HG03520 (cell line): ENCODE data around the gene GLRX2.

Experiments used
- ATAC-seq: cut with Tn5 transposase; IDR thresholded peaks from one replicate; pipeline ENCODE4 v1.9.1; 2021; ENCODE audit warnings: mild to moderate bottlenecking, moderate library complexity; ENCODE audit not compliant: unreplicated experiment

The GLRX2 gene

DNA sequence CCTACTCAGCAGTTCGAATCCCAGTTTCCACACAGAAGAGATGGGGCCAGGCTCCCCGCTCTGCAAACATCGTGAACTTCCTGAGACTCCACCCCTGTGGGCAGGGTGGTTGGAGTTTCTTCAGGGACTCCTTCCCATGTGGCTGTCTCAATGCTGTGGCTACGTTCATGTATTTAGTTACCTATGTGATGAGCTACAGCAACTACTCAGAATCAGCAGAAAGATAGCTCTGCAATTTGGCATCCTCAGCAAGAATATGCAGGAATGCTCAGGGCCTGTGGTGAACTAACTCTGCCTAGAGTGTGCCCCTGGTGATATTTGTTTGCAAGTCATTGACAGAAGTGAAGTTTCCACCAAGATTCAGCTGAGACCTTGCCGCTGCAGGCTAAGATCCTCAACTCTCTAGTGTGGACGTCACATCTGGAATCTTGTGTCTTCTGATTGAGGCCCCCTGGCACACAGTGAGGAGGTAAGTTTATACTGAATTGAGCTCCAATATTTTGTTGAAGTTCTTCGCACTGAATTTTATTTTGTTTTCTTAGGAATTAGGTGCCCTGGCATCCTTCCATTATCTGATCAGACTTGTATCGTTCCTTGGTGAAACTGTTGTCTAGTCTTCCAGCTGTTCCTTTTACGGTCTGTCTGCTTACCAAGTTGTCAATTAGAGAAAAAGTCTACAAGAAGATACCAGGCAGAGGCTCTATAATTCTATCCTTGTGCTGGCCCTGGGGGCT lies 8.2 kb upstream of the GLRX2 start:
- no peak for ATAC-seq

DNA sequence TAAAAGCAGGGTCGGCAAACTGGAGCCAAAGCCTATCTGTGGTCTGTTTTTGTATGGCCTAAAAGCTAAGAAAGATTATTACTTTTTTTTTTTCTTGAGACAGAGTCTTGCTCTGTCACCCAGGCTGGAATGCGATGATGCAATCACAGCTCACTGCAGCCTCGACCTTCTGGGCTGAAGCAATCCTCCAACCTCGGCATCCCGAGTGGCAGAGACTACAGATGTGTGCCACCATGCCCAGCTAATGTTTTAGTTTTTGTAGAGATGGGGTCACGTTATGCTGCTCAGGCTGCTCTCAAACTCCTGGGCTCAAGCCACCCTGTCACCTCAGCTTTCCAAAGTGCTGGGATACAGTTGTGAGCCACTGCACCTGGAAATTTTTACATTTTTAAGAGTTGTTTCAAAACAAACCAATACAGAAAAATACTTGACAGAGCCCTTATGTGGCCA lies 6.5 kb upstream of the GLRX2 start:
- no peak for ATAC-seq

DNA sequence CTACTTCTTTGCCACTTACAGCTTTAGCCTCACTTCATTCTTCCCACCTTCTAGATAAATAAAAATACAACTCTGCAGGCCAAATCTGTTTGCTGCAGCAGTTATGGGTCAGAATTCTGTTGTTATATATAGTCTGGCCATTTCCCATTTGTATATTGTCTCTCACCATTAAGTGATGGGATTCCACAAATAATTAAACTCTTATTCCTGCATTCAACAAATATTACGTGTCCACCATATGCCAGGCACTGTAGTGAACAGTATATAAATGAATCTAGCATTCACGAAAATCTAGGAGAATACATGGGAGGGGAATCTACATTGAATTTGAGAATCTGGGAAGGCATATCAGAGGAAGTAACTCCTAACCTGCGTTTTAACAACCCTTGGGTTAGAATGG lies 5.7 kb upstream of the GLRX2 start:
- no peak for ATAC-seq

DNA sequence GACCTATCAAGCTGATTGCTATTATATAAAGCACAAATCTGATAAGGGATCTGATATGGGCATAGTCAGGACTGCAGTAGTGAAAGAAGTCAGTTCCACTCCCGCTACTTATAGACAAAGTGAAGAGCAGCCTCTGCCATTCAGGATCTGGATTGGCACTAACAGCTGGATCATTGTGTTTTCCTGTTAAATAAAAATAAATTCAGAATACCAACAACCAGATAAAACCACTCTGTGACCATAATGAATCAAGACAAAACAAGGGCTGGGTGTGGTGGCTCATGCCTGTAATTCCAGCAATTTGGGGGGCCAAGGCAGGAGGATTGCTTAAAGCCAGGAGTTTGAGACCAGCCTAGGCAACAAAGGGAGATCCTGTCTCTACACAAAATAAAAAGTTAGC lies 5.0 kb upstream of the GLRX2 start:
- ATAC-seq = no peak

DNA sequence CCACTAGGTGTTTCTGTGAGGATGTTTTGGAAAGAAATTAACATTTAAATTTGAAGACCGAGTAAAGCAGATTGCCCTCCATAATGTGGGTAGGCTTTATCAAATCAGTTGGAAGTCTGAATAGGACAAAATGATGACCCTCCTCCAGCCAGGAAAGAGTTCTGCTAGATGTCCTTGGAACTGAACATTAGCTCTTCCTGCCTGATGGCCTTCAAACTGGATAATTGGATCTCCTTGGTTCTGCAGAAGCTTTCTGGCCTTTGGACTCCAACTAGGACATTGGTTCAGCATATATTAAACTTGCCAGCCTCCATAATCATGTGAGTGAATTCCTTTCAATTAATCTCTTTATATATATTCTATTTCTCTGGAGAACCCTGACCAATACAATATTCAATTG lies 4.4 kb upstream of the GLRX2 start:
- no peak for ATAC-seq

DNA sequence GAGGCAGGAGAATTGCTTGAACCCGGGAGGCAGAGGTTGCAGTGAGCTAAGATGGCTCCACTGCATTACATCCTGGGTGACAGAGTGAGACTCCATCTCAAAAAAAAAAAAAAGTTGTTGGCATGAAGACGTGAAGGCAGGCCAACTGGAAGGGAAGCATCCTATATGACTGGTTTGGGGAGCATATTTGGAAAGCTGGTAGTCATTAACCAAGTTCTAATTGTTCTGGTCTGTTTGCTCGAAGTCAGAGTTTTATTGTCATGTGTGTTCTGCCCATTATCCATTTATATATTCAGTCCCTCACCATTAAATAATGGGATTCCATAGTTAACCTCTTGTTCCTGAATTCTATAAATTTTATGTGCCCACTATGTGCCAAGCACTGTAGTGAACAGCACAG lies 3.3 kb upstream of the GLRX2 start:
- ATAC-seq = no peak

DNA sequence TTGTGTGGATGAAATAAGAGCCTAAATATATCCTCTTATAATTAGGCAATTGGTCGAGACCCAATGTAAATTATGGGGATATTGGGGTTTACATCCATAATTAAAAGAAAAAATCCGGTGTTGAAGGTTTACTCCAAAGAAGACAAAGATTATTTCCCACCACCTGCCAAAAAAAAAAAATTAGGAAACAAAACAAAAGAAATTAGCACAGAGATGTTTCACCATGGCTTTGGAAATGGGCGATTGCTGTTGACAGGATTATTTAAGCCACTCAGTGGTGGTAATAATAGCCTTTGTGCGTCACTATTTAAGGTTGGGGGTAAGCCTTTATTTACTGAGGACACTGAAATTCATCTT lies 585 bp upstream of the GLRX2 start:
- ATAC-seq = no peak

DNA sequence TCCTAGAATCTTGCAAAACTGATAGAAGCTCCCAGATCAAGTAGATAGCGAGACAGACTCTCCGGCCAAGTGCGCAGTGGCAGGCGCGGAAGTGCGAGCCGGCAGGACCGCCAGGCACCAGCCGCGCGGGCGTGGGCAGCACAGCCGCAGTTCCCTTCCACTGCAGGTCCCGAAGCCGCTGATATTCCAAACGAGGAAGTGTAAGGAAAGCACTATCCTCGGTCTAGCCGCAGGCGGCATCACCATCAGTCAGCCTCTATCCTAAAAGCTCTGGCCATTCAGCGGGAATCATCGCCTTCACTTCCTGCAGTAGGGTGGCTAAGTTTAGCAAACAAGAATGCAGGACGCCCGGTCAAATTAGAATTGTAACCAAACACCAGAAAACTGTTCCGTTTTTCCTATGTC lies 710 bp downstream of the GLRX2 start:
- peak; percentile 36 for ATAC-seq

DNA sequence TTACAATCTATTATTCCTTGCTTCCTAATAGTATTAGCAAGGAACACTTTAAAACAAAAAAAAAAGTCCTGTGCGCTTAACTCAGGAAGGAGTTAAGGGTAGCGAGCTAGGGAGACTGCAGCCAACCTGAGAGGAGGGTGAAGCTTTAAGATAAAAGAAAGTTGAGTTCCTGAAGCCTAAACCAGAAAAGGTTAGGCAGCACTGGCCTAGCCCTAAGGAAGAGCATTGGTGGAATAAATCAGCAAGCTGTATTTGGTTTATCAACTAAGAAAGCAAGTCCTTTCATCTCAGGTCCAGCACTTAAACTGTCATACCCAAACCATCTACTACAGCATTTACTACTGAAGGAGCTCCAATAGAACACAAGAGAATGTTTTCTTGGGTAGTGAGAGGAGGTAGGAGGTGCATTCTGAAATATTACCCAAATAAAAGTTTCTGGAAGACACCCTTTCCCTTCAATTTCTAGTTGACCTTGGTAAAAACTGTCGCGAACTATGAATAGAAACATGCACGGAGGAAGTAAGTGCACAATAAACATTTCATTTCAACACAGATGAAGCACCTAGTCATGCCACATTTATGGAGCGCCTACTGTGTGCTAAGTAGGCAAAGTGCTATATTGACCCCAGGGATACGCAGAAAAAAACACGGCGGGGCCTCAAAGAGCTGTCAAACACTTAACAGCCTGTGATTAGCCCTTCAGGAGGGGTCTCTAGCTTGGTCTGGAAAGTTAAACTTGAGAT lies 1.3 kb downstream of the GLRX2 start:
- ATAC-seq = no peak

DNA sequence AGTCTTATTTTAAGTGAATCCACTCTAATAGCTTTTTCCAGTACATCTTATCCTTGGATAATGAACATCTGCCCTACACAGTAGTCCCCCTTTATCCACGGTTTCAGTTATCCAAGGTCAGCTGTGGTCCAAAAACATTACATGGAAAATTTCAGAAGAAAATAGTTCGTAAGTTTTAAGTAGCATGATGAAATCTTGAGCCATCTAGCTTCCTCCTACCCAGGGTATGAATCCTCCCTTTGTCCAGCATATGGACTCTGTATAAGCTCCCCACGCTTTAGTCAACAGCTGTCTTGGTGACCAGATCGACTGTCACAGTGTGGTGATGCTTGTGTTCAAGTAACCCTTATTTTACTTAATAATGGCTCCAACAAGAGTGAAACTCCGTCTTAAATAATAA lies 2.6 kb downstream of the GLRX2 start:
- ATAC-seq = no peak

DNA sequence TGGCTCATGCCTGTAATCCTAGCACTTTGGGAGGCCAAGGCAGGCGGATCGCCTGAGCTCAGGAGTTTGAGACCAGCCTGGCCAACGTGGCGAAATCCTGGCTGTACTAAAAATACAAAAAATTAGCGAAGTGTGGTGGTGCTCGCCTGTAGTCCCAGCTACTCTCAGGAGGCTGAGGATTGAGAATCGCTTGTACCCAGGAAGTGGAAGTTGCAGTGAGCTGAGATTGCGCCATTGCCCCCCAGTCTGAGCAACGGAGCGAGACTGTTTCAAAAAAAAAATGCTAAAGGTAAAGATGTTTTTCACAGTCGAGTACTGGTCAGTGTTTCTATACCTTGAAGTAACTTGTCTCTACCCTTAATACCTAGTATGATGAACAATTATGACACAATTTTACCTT lies 11.1 kb downstream of the GLRX2 start:
- ATAC-seq = no peak

DNA sequence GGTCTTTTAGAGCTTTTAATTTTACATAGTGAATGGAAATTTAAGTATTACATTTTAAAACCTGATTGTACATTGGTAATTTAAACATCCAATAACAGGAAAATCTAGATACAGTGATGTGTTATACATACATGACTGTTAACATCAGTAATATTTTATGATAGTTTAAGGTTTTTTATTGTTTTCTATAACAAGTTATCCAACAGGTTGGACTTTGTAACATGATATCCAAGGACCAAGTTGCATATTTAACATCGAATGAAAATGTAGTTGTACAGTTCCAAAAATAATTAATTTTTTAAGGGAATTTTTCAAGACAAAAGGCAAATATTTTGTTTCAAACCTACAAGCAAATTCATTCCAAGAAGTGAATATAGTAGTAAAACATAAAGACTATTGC lies 14.3 kb downstream of the GLRX2 start:
- ATAC-seq = no peak

DNA sequence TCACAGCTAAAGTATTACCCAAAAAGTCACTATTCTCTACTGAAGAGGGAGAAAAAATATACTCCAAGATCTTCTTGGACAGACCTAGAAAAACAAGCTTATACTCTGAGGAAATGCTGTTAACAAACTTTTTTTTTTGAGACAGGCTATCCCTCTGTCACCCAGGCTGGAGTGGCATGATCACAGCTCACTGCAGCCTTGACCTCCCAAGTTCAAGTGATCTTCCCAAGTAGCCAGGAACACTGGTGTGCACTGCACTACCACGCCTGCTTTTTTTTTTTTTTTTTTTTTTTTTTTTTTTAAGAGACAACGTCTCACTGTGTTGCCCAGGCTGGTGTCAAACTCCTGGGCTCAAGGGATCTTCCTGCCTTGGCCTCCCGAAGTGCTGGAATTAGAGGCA lies 17.3 kb downstream of the GLRX2 start:
- ATAC-seq = no peak

DNA sequence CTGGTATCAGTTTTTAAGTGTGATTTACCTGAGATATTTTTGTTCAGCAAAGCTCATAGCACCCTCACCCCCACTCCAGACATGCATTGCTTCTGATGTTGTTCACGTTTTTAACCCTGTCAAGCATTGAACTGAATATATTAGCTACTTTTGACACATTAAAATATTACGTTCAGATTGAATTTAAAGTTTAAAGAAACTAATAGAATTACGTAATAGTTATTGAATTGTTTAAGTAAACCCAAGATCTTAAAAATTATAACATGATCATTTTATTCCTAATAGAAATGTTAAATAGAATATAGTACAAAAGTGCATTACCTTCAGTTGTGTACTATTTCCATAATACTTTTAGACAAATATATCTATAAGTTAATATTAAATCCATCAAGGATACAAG lies 18.9 kb downstream of the GLRX2 start:
- no peak for ATAC-seq

DNA sequence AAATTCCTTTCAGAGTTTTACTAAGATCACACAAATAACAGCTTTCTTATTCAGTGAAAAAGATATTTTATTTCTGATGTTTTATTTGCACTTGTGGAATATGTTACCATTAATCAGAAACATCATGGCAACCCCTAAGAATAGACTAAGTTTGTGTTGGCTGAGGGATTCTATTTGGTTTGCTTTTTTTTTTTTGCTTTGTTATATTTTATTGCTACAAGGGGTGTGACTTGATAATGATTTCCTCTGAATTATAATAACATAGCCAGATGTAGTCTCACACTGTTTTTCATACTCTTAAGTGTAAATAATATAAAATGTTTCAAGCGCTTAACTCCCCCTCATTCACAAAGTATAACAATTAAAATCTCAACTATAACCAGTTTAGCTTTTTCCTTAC lies 20.0 kb downstream of the GLRX2 start:
- no peak for ATAC-seq

DNA sequence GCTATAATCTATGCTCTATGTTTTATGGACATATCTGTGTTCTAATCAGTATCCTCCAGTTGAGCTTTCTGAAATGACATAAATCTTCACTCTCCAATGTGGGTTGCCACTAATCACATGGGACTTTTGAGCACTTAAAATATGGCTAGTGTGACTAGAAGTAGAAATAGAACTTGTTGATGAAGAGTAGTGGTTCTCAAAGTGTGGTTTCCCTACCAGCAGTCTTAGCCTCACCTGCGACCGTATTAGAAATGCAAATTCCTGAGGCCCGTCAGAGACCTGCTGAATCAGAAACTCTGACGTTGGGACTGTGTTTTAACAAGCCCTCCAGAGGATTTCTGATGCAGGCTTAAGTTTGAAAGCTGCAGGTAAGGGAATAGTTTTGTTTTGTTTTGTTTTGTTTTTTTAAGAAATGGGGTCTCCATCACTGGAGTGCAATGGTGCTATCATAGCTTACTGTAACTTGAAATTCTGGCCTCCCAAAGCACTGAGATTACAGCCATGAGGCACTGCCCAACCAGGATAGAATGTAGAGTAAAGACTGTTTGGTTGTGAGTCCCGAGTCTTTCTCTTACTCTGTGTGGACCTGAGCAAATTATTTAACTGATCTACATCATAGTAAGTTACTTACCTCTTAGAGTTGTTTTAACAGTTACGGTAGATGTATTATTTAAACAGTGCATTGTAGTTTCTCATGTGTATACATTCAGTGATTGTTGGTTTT lies 21.7 kb downstream of the GLRX2 start:
- peak; percentile 93 for ATAC-seq

DNA sequence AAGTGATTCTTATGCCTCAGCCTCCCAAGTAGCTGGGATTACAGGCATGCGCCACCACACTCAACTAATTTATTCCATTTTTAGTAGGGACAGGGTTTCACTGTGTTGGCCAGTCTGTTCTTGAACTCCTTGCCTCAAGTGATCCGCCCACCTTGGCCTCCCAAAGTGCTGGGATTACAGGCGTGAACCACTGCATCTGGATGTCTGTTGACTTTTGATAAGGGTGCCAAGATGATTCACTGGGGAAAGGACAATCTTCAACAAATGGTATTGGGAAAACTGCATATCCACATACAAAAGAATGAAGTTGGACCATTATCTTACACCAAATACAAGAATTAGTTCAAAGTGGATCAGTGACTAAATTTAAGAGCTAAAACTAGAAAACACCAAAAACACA lies 26.0 kb downstream of the GLRX2 start:
- no peak for ATAC-seq

DNA sequence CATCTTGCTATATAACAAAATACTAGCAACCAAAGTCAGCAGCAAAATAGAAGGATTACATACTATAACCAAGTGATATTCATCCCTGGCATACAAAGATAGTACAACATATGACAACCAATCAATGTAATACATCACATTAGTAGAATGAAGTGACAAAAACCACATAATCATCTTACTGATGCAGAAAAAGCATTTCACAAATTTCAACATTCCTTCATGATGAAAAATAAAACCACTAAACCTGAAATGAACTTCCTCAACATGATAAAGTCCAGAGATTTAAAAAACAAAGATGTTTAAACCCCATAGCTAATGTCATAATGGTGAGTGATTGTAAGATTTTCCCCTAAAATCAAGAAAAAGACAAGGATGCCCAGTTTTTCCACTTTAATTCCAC lies 27.2 kb downstream of the GLRX2 start:
- no peak for ATAC-seq

DNA sequence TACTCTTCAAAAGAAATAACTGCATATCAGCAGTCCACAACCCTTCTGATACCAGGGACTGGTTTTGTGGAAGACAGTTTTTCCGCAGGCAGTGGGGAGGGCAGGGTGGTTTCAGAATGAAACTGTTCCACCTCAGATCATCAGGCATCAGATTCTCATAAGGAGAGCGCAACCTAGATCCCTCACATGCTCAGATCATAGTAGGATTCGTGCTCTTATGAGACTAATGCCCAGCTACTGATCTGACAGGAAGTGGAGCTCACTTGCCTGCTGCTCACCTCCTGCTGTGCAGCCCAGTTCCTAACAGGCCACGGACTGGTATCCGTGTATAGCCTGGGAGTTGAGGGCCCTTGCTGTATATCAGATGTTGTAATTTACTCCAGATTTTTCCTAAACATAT lies 34.3 kb downstream of the GLRX2 start:
- peak; percentile 36 for ATAC-seq

DNA sequence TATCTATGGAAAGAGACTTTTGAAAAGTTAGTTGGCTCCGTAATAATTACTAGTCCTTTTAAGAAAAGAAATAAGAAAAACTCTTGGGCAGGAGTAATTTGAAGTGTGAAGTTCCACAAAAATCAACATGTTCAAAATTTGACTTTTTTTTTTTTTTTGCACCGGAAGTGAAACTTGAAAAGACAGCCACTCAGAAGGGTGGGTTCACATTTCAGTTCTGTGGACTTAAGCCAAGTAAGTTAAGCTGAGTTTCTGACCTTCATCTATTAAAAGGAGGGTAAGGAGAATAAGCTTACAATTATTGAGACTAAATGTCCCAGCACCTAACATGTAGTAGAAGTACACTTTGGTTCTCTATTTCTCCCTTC lies 34.8 kb downstream of the GLRX2 start:
- ATAC-seq = peak; percentile 28

DNA sequence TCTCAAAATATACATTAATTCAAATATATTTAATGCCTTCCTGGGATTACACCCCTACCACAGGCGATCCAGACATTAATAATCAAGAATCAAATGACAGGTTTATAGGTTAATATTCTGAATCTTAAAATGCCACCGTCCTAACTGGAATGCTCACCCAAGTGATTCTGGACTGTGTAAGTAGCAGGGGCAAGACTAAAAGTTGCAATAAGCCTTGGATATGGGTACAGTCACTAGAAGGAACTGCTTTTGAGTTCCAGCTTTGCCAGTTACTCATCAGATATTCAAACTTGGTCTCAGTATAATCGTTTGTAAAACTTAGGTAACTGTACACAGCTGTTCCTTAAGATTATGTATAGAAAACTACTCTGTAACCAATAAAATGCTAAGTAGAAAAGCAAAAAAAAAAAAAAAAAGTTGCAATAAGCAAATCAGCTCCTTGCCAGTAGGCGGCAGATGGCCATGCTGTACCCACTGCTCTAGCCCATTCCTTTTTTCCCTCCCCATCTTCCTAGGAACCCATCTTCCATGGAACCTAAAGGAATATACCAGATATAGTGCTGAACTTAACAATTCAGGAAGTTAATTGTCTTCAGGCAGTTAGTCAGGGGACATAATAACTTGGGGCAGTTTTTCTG lies 35.3 kb downstream of the GLRX2 start:
- no peak for ATAC-seq

DNA sequence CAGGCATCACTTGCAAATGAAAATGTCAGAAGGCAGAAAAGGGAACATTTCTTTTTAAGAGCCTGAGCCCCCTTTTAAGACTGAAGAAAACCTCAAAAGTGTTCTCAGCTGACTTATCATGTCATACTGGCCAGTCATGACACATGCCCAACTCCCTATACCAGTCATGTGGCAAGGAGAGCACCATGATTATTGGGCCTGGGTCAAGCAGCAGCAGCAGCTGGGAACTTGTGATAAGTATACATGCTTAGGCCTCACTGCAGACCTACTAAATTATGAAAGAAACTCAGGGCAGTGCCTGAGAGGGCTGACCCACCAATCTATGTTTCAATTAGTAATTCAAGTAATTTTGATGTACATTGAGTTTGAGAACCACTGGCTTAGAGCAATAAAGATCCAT lies 37.2 kb downstream of the GLRX2 start:
- ATAC-seq = no peak
